Thoracic aorta (tissue), 2 donors: Measurements from ENCODE around the gene TTC12. TPM values are rescaled to one million over a fixed set of nuclear protein-coding genes. Genes with fewer than 3 reads are reported as not detected.

ENCODE experiments used
- ATAC-seq: fragments of 150-250 bp; one replicate; pipeline ENCODE4 v1.8.0; 2017; ENCODE audit warnings: low read depth; ENCODE audit not compliant: insufficient number of reproducible peaks, low FRiP score
- DNase-seq: peaks from one replicate; pipeline ENCODE4 v3.0.0-alpha.2; 2020; ENCODE audit warnings: low spot score
- H3K27ac ChIP-seq, 2 donors: fragments of 200-600 bp; sonication (generic); 1 replicate in 1 of 2; 2 replicates in 1 of 2; pipeline ENCODE4 v1.5.1; 2016; ENCODE audit warnings: mild to moderate bottlenecking in 2 of 2, moderate library complexity in 2 of 2
- H3K27me3 ChIP-seq: fragments of 200-600 bp; sonication (generic); replicated peaks from 2 replicates; pipeline ENCODE4 v1.6.0; 2016; ENCODE audit warnings: mild to moderate bottlenecking; ENCODE audit not compliant: insufficient read depth
- H3K36me3 ChIP-seq: fragments of 200-600 bp; sonication (generic); one replicate; pipeline ENCODE4 v1.5.1; 2016
- H3K4me1 ChIP-seq, 2 donors: fragments of 200-600 bp; sonication (generic); 1 replicate in 1 of 2; 2 replicates in 1 of 2; pipeline versions ENCODE4 v1.5.1 to v1.6.0; 2016; ENCODE audit warnings: low read depth in 2 of 2, mild to moderate bottlenecking in 1 of 2; ENCODE audit not compliant: control insufficient read depth in 1 of 2
- H3K4me3 ChIP-seq: fragments of 200-600 bp; sonication (generic); 2 replicates; pipeline ENCODE4 v1.5.1; 2016; ENCODE audit warnings: mild to moderate bottlenecking
- H3K9me3 ChIP-seq: fragments of 200-600 bp; sonication (generic); 2 replicates; pipeline ENCODE4 v1.5.1; 2016
- CTCF ChIP-seq: fragments of 200-600 bp; sonication (generic); IDR thresholded peaks from one replicate; pipeline ENCODE4 v1.5.1; 2019; ENCODE audit warnings: antibody characterized with exemption
- total RNA-seq, 2 donors: library from RNA; depleted of rRNA; stranded (reverse); fragments of >200 nt; gene quantifications; one replicate each; pipeline versions ENCODE4 v1.1.0 to v1.2.3, GENCODE V29; 2016

The TTC12 gene
- total RNA-seq, 2 donors from 2014 or later: 15.2 to 21.9 TPM

GRCh38 chr11:113314065-113314388 lies 356 bp upstream of the TTC12 start:
- TF ChIP-seq CTCF: no peak
- Histone ChIP-seq H3K27ac (peak overlapping the region; percentile 27 to 68), H3K9me3 (no peaks in the 10 kb centered on the region), H3K36me3 (no peaks in the 10 kb centered on the region), H3K4me3 (peak overlapping the region; percentile 77), H3K4me1 (peaks cover 4 to 18% of the 10 kb centered on the region in 2 donors), H3K27me3 (no peaks in the 10 kb centered on the region)
- ATAC-seq (no peak), DNase-seq (no peak)

- DNase-seq: no peak
- H3K27ac ChIP-seq: no peak overlapping the region
Observed at GRCh38 chr11:113315811-113316210, 1.4 kb downstream of the TTC12 start.

GRCh38 chr11:113316256-113316655 lies 1.9 kb downstream of the TTC12 start:
- no peak for DNase-seq
- TF ChIP-seq CTCF: no peak
- peaks cover 4 to 18% of the 10 kb centered on the region in 2 donors for H3K4me1 ChIP-seq
- H3K36me3 ChIP-seq: no peaks in the 10 kb centered on the region
- no peaks in the 10 kb centered on the region for H3K27me3 ChIP-seq
- no peaks in the 10 kb centered on the region for H3K9me3 ChIP-seq
- no peak overlapping the region for H3K27ac ChIP-seq
- no peak for ATAC-seq
- H3K4me3 ChIP-seq: no peak overlapping the region

More at GRCh38 chr11:113315811-113316210, 1.4 kb downstream of the TTC12 start:
- TF ChIP-seq CTCF: no peak
- ATAC-seq: no peak
- Histone ChIP-seq H3K9me3 (no peaks in the 10 kb centered on the region), H3K4me3 (no peak overlapping the region), H3K36me3 (no peaks in the 10 kb centered on the region), H3K27me3 (no peaks in the 10 kb centered on the region), H3K4me1 (peaks cover 4 to 18% of the 10 kb centered on the region in 2 donors)

GRCh38 chr11:113317339-113317738 lies 3.0 kb downstream of the TTC12 start:
- Histone ChIP-seq H3K9me3 (no peaks in the 10 kb centered on the region), H3K4me1 (peaks cover 4 to 18% of the 10 kb centered on the region in 2 donors), H3K27ac (no peak overlapping the region), H3K4me3 (no peak overlapping the region), H3K27me3 (no peaks in the 10 kb centered on the region), H3K36me3 (no peaks in the 10 kb centered on the region)
- ATAC-seq (no peak), DNase-seq (no peak)
- no peak for TF ChIP-seq CTCF

GRCh38 chr11:113319085-113319484 lies 4.7 kb downstream of the TTC12 start:
- TF ChIP-seq CTCF: no peak
- no peak for DNase-seq
- H3K27me3 ChIP-seq: no peaks in the 10 kb centered on the region
- H3K9me3 ChIP-seq: no peaks in the 10 kb centered on the region
- no peak for ATAC-seq
- no peak overlapping the region for H3K4me3 ChIP-seq
- H3K27ac ChIP-seq: no peak overlapping the region
- peaks cover 0 to 11% of the 10 kb centered on the region in 2 donors for H3K4me1 ChIP-seq
- no peaks in the 10 kb centered on the region for H3K36me3 ChIP-seq
